HepG2 (cell line): ENCODE measurements around the gene C6orf136. TPM values are rescaled to one million over a fixed set of nuclear protein-coding genes. Genes with fewer than 3 reads are reported as not detected.

ENCODE experiments used
- CBFB ChIP-seq: sonication (generic); formaldehyde crosslinking; IDR thresholded peaks from 2 replicates; pipeline ENCODE4 v1.4.0; 2020; ENCODE audit warnings: missing genetic modification reagents
- CHD4 ChIP-seq: fragments of 200-600 bp; sonication (generic); IDR thresholded peaks from 2 replicates; pipeline ENCODE4 v1.7.0; 2017; ENCODE audit warnings: mild to moderate bottlenecking, low read length, borderline replicate concordance
- FOXK2 ChIP-seq: fragments of 450-650 bp; IDR thresholded peaks from 2 replicates; pipeline ENCODE4 v1.6.1; 2016
- GABPA ChIP-seq, 2 experiments: IDR thresholded peaks; 2 replicates each; pipeline ENCODE4 v1.6.1; 2011 to 2016; ENCODE audit warnings: low read depth in 2 of 2, low read length in 1 of 2, missing biosample characterization in 1 of 2, missing genetic modification characterization in 1 of 2
- GRHL1 ChIP-seq: sonication (generic); formaldehyde crosslinking; conservative IDR thresholded peaks from 2 replicates; pipeline ENCODE4 v1.8.0; 2022; ENCODE audit warnings: missing genetic modification reagents
- MIER3 ChIP-seq: IDR thresholded peaks from 2 replicates; pipeline ENCODE4 v1.6.1; 2016; ENCODE audit warnings: missing compliant biosample characterization, borderline replicate concordance
- MYNN ChIP-seq: sonication (generic); formaldehyde crosslinking; IDR thresholded peaks from 2 replicates; pipeline ENCODE4 v1.4.0; 2020; ENCODE audit warnings: mild to moderate bottlenecking, low read depth, missing genetic modification reagents
- MZF1 ChIP-seq: sonication (generic); formaldehyde crosslinking; IDR thresholded peaks from 2 replicates; pipeline ENCODE4 v1.8.1; 2023; ENCODE audit warnings: mild to moderate bottlenecking, missing genetic modification reagents, borderline replicate concordance
- NCOR1 ChIP-seq: fragments of 200-600 bp; sonication (generic); IDR thresholded peaks from 2 replicates; pipeline ENCODE4 v1.7.0; 2017; ENCODE audit warnings: antibody characterized with exemption, low read length, borderline replicate concordance
- POLR2AphosphoS2 ChIP-seq: IDR thresholded peaks from 2 replicates; pipeline ENCODE4 v1.6.1; 2011; ENCODE audit warnings: low read depth, low read length, improper control_type of control experiment
- SALL1 ChIP-seq: sonication (generic); formaldehyde crosslinking; IDR thresholded peaks from 2 replicates; pipeline ENCODE4 v1.8.0; 2022; ENCODE audit warnings: mild to moderate bottlenecking, missing genetic modification reagents
- SOX5 ChIP-seq: IDR thresholded peaks from 2 replicates; pipeline ENCODE4 v1.6.1; 2016; ENCODE audit warnings: borderline replicate concordance
- SP1 ChIP-seq, 2 experiments: fragments of 450-650 bp in 1 of 2; sonication (generic) in 1 of 2; formaldehyde crosslinking in 1 of 2; IDR thresholded peaks; 2 replicates each; pipeline versions ENCODE4 v1.4.0 to v1.6.1; 2016 to 2020; ENCODE audit warnings: missing genetic modification reagents in 1 of 2
- TMF1 ChIP-seq: sonication (generic); formaldehyde crosslinking; IDR thresholded peaks from 2 replicates; pipeline ENCODE4 v1.8.1; 2022; ENCODE audit warnings: low read depth, missing genetic modification reagents
- YY1 ChIP-seq: IDR thresholded peaks from 2 replicates; pipeline ENCODE4 v1.6.1; 2011; ENCODE audit warnings: low read length, low read depth, moderate library complexity, mild to moderate bottlenecking; ENCODE audit not compliant: insufficient read depth, insufficient replicate concordance
- ZIK1 ChIP-seq: sonication (generic); formaldehyde crosslinking; IDR thresholded peaks from 2 replicates; pipeline ENCODE4 v1.5.0; 2020; ENCODE audit warnings: mild to moderate bottlenecking, low read depth, missing genetic modification reagents, borderline replicate concordance
- ZNF235 ChIP-seq: sonication (generic); formaldehyde crosslinking; IDR thresholded peaks from 2 replicates; pipeline ENCODE4 v1.8.1; 2023; ENCODE audit warnings: mild to moderate bottlenecking, missing genetic modification reagents, borderline replicate concordance
- ZNF446 ChIP-seq: sonication (generic); formaldehyde crosslinking; IDR thresholded peaks from 2 replicates; pipeline ENCODE4 v1.5.0; 2020; ENCODE audit warnings: mild to moderate bottlenecking, missing genetic modification reagents
- ZNF766 ChIP-seq: sonication (generic); formaldehyde crosslinking; IDR thresholded peaks from 2 replicates; pipeline ENCODE4 v1.5.0; 2020; ENCODE audit warnings: missing genetic modification reagents, borderline replicate concordance
- ZNF777 ChIP-seq: sonication (generic); formaldehyde crosslinking; IDR thresholded peaks from 2 replicates; pipeline ENCODE4 v1.4.0; 2020; ENCODE audit warnings: missing genetic modification reagents
- polyA plus RNA-seq, 8 experiments: library from polyadenylated mRNA; depleted of rRNA in 3 of 8; stranded (reverse) in 7 of 8; unstranded in 1 of 8; fragments of >200 nt; fragmentation: Illumina TruSeq in 4 of 8; extraction: Trizol in 4 of 8; gene quantifications; 2 replicates each; pipeline versions ENCODE4 v1.2.1 to v1.2.3, GENCODE V29; 2011 to 2016; ENCODE audit warnings: low read depth in 4 of 8, missing spikeins in 1 of 8, mixed read lengths in 1 of 8; ENCODE audit not compliant: insufficient read depth in 1 of 8
- total RNA-seq, 5 experiments: library from RNA; depleted of rRNA; stranded (reverse); fragments of >200 nt; fragmentation: Illumina TruSeq; extraction: Trizol; gene quantifications; 2 replicates each; pipeline ENCODE4 v1.2.3, GENCODE V29; 2016; ENCODE audit warnings: low read depth in 1 of 5
- TF ChIP-seq, protein P1 (sequence below): sonication (generic); formaldehyde crosslinking; IDR thresholded peaks from 2 replicates; pipeline ENCODE4 v1.8.1; 2022; ENCODE audit warnings: mild to moderate bottlenecking, missing genetic modification reagents
- TF ChIP-seq, protein P2 (sequence below): sonication (generic); formaldehyde crosslinking; IDR thresholded peaks from 2 replicates; pipeline ENCODE4 v1.8.1; 2023; ENCODE audit warnings: mild to moderate bottlenecking, missing genetic modification reagents
- TF ChIP-seq, protein P3 (sequence below): sonication (generic); formaldehyde crosslinking; IDR thresholded peaks from 2 replicates; pipeline ENCODE4 v1.5.1; 2020; ENCODE audit warnings: mild to moderate bottlenecking, missing genetic modification reagents

The C6orf136 gene
- total and polyA plus RNA-seq, 2 of the 13 experiments (the other 11 are each of a cell fraction or from before 2014, with no cell fraction given) = 12.0 to 26.2 TPM

- TF ChIP-seq CBFB (CRISPR knock-in tag) (0 out of 2 replicates have a peak, but pooled peaks have one; percentile 36), CHD4 (0 out of 2 replicates have a peak, but pooled peaks have one; percentile 71), ZNF766 (CRISPR knock-in tag) (no peak), GRHL1 (CRISPR knock-in tag) (no peak), TMF1 (no peak), MIER3 (CRISPR knock-in tag) (peak; percentile 83; the same call in 1 of the 2 replicates), GABPA (IDR thresholded peaks at IDR 0.05; ENCODE audit: low read depth, low read length) (no peak), GABPA (CRISPR knock-in tag; IDR thresholded peaks at IDR 0.05; ENCODE audit: low read depth) (peak; percentile 45; the same call in 1 of the 2 replicates), MYNN (no peak), ZNF777 (no peak), YY1 (peak; percentile 87), ZIK1 (CRISPR knock-in tag) (no peak), FOXK2 (peak; percentile 69; the same call in 1 of the 2 replicates), POLR2AphosphoS2 (peak; percentile 95; the same call in 1 of the 2 replicates), SP1 (IDR thresholded peaks at IDR 0.05) (no peak), SP1 (CRISPR knock-in tag; IDR thresholded peaks at IDR 0.05) (peak; percentile 53), SOX5 (CRISPR knock-in tag) (peak; percentile 32; the same call in 1 of the 2 replicates), ZNF235 (0 out of 2 replicates have a peak, but pooled peaks have one; percentile 6), MZF1 (CRISPR knock-in tag) (no peak), NCOR1 (peak; percentile 68; the same call in 1 of the 2 replicates), SALL1 (CRISPR knock-in tag) (peak; percentile 61), ZNF446 (CRISPR knock-in tag) (no peak)
- TF ChIP-seq, protein P1, sequence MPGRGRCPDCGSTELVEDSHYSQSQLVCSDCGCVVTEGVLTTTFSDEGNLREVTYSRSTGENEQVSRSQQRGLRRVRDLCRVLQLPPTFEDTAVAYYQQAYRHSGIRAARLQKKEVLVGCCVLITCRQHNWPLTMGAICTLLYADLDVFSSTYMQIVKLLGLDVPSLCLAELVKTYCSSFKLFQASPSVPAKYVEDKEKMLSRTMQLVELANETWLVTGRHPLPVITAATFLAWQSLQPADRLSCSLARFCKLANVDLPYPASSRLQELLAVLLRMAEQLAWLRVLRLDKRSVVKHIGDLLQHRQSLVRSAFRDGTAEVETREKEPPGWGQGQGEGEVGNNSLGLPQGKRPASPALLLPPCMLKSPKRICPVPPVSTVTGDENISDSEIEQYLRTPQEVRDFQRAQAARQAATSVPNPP (CRISPR knock-in tag) = 0 out of 2 replicates have a peak, but pooled peaks have one; percentile 51
- TF ChIP-seq, protein P2, sequence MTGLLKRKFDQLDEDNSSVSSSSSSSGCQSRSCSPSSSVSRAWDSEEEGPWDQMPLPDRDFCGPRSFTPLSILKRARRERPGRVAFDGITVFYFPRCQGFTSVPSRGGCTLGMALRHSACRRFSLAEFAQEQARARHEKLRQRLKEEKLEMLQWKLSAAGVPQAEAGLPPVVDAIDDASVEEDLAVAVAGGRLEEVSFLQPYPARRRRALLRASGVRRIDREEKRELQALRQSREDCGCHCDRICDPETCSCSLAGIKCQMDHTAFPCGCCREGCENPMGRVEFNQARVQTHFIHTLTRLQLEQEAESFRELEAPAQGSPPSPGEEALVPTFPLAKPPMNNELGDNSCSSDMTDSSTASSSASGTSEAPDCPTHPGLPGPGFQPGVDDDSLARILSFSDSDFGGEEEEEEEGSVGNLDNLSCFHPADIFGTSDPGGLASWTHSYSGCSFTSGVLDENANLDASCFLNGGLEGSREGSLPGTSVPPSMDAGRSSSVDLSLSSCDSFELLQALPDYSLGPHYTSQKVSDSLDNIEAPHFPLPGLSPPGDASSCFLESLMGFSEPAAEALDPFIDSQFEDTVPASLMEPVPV (CRISPR knock-in tag) = no peak
- TF ChIP-seq, protein P3, sequence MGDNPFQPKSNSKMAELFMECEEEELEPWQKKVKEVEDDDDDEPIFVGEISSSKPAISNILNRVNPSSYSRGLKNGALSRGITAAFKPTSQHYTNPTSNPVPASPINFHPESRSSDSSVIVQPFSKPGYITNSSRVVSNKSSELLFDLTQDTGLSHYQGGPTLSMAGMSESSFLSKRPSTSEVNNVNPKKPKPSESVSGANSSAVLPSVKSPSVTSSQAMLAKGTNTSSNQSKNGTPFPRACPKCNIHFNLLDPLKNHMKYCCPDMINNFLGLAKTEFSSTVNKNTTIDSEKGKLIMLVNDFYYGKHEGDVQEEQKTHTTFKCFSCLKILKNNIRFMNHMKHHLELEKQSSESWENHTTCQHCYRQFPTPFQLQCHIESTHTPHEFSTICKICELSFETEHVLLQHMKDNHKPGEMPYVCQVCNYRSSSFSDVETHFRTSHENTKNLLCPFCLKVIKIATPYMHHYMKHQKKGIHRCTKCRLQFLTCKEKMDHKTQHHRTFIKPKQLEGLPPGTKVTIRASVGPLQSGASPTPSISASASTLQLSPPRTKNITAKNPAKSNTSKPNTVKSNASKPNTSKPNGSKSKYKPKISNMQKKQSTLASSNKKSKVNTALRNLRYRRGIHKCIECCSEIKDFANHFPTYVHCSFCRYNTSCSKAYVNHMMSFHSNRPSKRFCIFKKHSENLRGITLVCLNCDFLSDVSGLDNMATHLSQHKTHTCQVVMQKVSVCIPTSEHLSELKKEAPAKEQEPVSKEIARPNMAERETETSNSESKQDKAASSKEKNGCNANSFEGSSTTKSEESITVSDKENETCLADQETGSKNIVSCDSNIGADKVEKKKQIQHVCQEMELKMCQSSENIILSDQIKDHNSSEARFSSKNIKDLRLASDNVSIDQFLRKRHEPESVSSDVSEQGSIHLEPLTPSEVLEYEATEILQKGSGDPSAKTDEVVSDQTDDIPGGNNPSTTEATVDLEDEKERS (CRISPR knock-in tag) = peak; percentile 86; the same call in 1 of the 2 replicates
These were observed 32.1 kb upstream of the C6orf136 start (continued) for GRCh38 chr6:30614843-30615218.
